ENCODE measurements around the gene PPM1H. TPM values are rescaled to one million over a fixed set of nuclear protein-coding genes. Genes with fewer than 3 reads are reported as not detected.

Gene PPM1H
- total and polyA plus RNA-seq, 11 donors: 1.3 to 9.6 (median 4.9) TPM

GRCh38 chr12:62799126-62799736 is 135.7 kb downstream of the PPM1H start:
- ATAC-seq (peak; percentile 62 to 84 (median 82)), DNase-seq (peak in 4 of 5 donors; percentile 43 to 53 (median 49))
- 20 to 36% (median 30%) methylated on average over 2 of the region's 2 CpGs for WGBS, 4 donors
- H3K27ac ChIP-seq: no peak overlapping the region
- TF ChIP-seq CTCF (IDR thresholded peaks at IDR 0.05) (peak; percentile 90 to 97 (median 94)), POLR2A (IDR thresholded peaks at IDR 0.05) (no peak)
- intact Hi-C loops (cut with DNase I): loop anchor here (1.0 to 10.0 kb wide), 9 partner anchors 164 to 362 kb away; no protein-coding TSS in a partner anchor
- H3K9me3 ChIP-seq: no peaks in the 10 kb centered on the region
- H3K27me3 ChIP-seq: no peaks in the 10 kb centered on the region
- H3K36me3 ChIP-seq: peaks cover 0 to 15% (median 4%) of the 10 kb centered on the region in 9 donors
- H3K4me3 ChIP-seq: no peak overlapping the region
- H3K4me1 ChIP-seq: peaks cover 0 to 5% (median 0%) of the 10 kb centered on the region in 12 donors

GRCh38 chr12:62794218-62794583 is 140.7 kb downstream of the PPM1H start:
- WGBS, 4 donors: 28 to 52% (median 39%) methylated on average over 1 of the region's 1 CpG
- peak overlapping the region in 5 of 12 donors; percentile 1 to 60 (median 20) for H3K27ac ChIP-seq

GRCh38 chr12:62793256-62794217 is 141.4 kb downstream of the PPM1H start:
- ATAC-seq: peak; percentile 47 to 83 (median 74)
- H3K4me3 ChIP-seq: no peak overlapping the region
- peaks cover 0 to 41% (median 13%) of the 10 kb centered on the region in 12 donors for H3K4me1 ChIP-seq

More at GRCh38 chr12:62794218-62794583, 140.7 kb downstream of the PPM1H start:
- peaks cover 0 to 41% (median 12%) of the 10 kb centered on the region in 12 donors for H3K4me1 ChIP-seq
- ATAC-seq (no peak), DNase-seq (no peak)
- no peaks in the 10 kb centered on the region for H3K9me3 ChIP-seq
- intact Hi-C loops (cut with DNase I): loop anchor here in 9 of 10 donors (1.0 to 10.0 kb wide), 11 partner anchors 97 to 357 kb away; no protein-coding TSS in a partner anchor
- H3K36me3 ChIP-seq: peaks cover 0 to 3% (median 0%) of the 10 kb centered on the region in 9 donors
- no peaks in the 10 kb centered on the region for H3K27me3 ChIP-seq
- H3K4me3 ChIP-seq: no peak overlapping the region
- TF ChIP-seq CTCF (IDR thresholded peaks at IDR 0.05): peak in 1 of 12 donors; percentile 2
- TF ChIP-seq POLR2A (IDR thresholded peaks at IDR 0.05): no peak

More at GRCh38 chr12:62793256-62794217, 141.4 kb downstream of the PPM1H start:
- Histone ChIP-seq H3K27ac (peak overlapping the region in 6 of 12 donors; percentile 1 to 60 (median 20)), H3K9me3 (no peaks in the 10 kb centered on the region), H3K36me3 (peaks cover 0 to 3% (median 0%) of the 10 kb centered on the region in 9 donors), H3K27me3 (no peaks in the 10 kb centered on the region)
- intact Hi-C loops (cut with DNase I): loop anchor here (1.0 to 10.0 kb wide), 11 partner anchors 96 to 356 kb away; no protein-coding TSS in a partner anchor
- peak; percentile 77 to 88 (median 82) for DNase-seq
- TF ChIP-seq POLR2A (IDR thresholded peaks at IDR 0.05) (no peak), CTCF (IDR thresholded peaks at IDR 0.05) (peak; percentile 91 to 99 (median 96))
- WGBS, 4 donors: 78 to 81% (median 80%) methylated on average over 25 of the region's 25 CpGs

All from heart left ventricle (tissue), 16 donors.